NCI-H187 (cell line): Measurements from ENCODE around the gene FOXP3.
"Not testable (repeated sequence)": the region's sequence is repeated elsewhere in the genome, so short reads cannot be mapped to it uniquely, and the experiment has no call there.

Source experiments
- DNase-seq, 2 experiments: peaks; one replicate each; lab custom pipeline; 2025; lab: John Stamatoyannopoulos, UW

The FOXP3 gene

GRCh38 chrX:49264460-49264859 lies at the start of gene FOXP3:
FOXP3 (minus strand) TSS chrX:49264710; CDS start chrX:49258505, 6,205 bp downstream.
- no peak for DNase-seq

GRCh38 chrX:49312176-49312575 lies 47.7 kb upstream of the FOXP3 start:
- no peak for DNase-seq

- no peak for DNase-seq
Measured at GRCh38 chrX:49310371-49310770, 45.9 kb upstream of the FOXP3 start.

- DNase-seq, result no peak
Measured at GRCh38 chrX:49309401-49309981, 45.0 kb upstream of the FOXP3 start.

GRCh38 chrX:49308604-49309269 lies 44.2 kb upstream of the FOXP3 start:
- no peak for DNase-seq

- DNase-seq, result not testable (repeated sequence)
Measured at GRCh38 chrX:49307775-49308174, 43.3 kb upstream of the FOXP3 start.

GRCh38 chrX:49303346-49303745 lies 38.8 kb upstream of the FOXP3 start, which contains the start of gene GAGE10:
GAGE10 (plus strand) TSS chrX:49303646; CDS start chrX:49304860, 1,214 bp downstream.
- DNase-seq, result no peak

- no peak for DNase-seq
Measured at GRCh38 chrX:49300703-49301102, 36.2 kb upstream of the FOXP3 start.

GRCh38 chrX:49299293-49299692 lies 34.8 kb upstream of the FOXP3 start:
- DNase-seq, result not testable (repeated sequence)

GRCh38 chrX:49292400-49293362 lies 28.2 kb upstream of the FOXP3 start:
- DNase-seq, result no peak

- DNase-seq, result no peak
Measured at GRCh38 chrX:49291615-49292337, 27.3 kb upstream of the FOXP3 start.

- DNase-seq, result no peak
Measured at GRCh38 chrX:49290215-49290614, 25.7 kb upstream of the FOXP3 start.

- no peak for DNase-seq
Measured at GRCh38 chrX:49287665-49288064, 23.2 kb upstream of the FOXP3 start.

GRCh38 chrX:49286581-49286980 lies 22.1 kb upstream of the FOXP3 start:
- no peak for DNase-seq

- DNase-seq, result no peak
Measured at GRCh38 chrX:49286136-49286535, 21.6 kb upstream of the FOXP3 start.

GRCh38 chrX:49284212-49284611 lies 19.7 kb upstream of the FOXP3 start:
- DNase-seq, result no peak

GRCh38 chrX:49282647-49283011 lies 18.1 kb upstream of the FOXP3 start:
- DNase-seq, result no peak

GRCh38 chrX:49278081-49278480 lies 13.6 kb upstream of the FOXP3 start:
- no peak for DNase-seq

- no peak for DNase-seq
Measured at GRCh38 chrX:49277535-49277830, 13.0 kb upstream of the FOXP3 start.

GRCh38 chrX:49276671-49277534 lies 12.4 kb upstream of the FOXP3 start:
- DNase-seq, result no peak

- DNase-seq, result no peak
Measured at GRCh38 chrX:49276207-49276606, 11.7 kb upstream of the FOXP3 start.
